Stomach (tissue), 4 donors: ENCODE results near the gene KIAA0408.

Source experiments
- CTCF ChIP-seq, 7 experiments: fragments of 450-650 bp in 4 of 7; fragments of 200-600 bp in 3 of 7; sonication (generic) in 3 of 7; IDR thresholded peaks; one replicate each; pipeline ENCODE4 v1.5.1; 2016 to 2019; ENCODE audit warnings: antibody characterized with exemption in 7 of 7, control low read depth in 2 of 7, mild to moderate bottlenecking in 1 of 7
- EP300 ChIP-seq: sonication (generic); formaldehyde crosslinking; IDR thresholded peaks from one replicate; pipeline ENCODE4 v1.6.1; 2017; ENCODE audit warnings: antibody characterized with exemption
- POLR2A ChIP-seq, 4 donors: fragments of 450-650 bp; IDR thresholded peaks; one replicate each; pipeline ENCODE4 v1.6.1; 2016; ENCODE audit warnings: antibody characterized with exemption in 4 of 4, control low read depth in 2 of 4, mild to moderate bottlenecking in 1 of 4, moderate library complexity in 1 of 4

DNA sequence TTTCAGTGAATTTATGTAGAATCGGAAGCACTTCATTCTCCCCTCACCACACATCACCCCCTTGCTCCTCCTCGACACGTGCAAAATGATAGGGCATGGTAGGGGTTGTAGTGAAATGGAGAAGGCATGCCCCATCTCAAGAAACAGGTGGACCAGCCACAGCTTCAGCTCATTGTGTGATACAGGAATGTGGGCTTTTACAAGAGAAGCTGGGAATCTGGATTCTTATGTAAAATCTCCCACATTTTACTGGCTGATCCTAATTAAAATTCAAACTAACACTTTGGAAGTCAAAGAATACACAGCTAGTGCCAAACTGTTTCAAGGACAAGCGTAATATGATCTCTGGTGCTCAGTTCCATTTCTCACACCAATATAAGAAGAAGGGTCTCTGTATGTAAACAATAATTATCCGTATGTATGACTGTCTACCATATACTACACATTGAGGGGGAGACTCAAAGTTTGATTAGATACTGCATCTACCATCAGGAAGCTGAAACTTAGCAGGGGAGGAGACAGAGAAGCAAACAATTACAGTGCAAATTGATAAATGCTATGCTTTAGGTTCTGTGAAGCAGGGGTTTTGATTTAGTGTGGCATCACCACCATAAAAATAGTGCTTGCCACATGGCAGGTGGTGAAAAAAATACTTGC lies 24.3 kb upstream of the KIAA0408 start:
- no peak for TF ChIP-seq CTCF (IDR thresholded peaks at IDR 0.05)
- no peak for TF ChIP-seq POLR2A (IDR thresholded peaks at IDR 0.05)
- no peak for TF ChIP-seq EP300
